Left kidney (tissue), 8 donors: Measurements from ENCODE around the gene IL20. TPM values are rescaled to one million over a fixed set of nuclear protein-coding genes. Genes with fewer than 3 reads are reported as not detected.
A peak's percentile ranks its signal among the peaks of the same experiment; 100 is the strongest.

Source experiments
- DNase-seq: peaks from one replicate; pipeline ENCODE4 v3.0.0-alpha.2; 2013
- long read RNA-seq, 8 donors: transcript quantifications; one replicate each; lab custom pipeline, GENCODE V29; 2026
- polyA plus RNA-seq: library from polyadenylated mRNA; unstranded; fragments of 120-200 nt; gene quantifications from one replicate; pipeline ENCODE4 v1.2.1, GENCODE V29; 2013; ENCODE audit not compliant: insufficient read length

IL20 gene
- polyA plus RNA-seq, result not detected
- long read RNA-seq, donor 1, result 0 reads
- long read RNA-seq, donor 2, result 0 reads
- long read RNA-seq, donor 3, result 0 reads
- long read RNA-seq, donor 4, result 0 reads
- long read RNA-seq, donor 5, result 0 reads
- long read RNA-seq, donor 6, result 0 reads
- long read RNA-seq, donor 7, result 0 reads
- long read RNA-seq, donor 8, result 0 reads

DNA sequence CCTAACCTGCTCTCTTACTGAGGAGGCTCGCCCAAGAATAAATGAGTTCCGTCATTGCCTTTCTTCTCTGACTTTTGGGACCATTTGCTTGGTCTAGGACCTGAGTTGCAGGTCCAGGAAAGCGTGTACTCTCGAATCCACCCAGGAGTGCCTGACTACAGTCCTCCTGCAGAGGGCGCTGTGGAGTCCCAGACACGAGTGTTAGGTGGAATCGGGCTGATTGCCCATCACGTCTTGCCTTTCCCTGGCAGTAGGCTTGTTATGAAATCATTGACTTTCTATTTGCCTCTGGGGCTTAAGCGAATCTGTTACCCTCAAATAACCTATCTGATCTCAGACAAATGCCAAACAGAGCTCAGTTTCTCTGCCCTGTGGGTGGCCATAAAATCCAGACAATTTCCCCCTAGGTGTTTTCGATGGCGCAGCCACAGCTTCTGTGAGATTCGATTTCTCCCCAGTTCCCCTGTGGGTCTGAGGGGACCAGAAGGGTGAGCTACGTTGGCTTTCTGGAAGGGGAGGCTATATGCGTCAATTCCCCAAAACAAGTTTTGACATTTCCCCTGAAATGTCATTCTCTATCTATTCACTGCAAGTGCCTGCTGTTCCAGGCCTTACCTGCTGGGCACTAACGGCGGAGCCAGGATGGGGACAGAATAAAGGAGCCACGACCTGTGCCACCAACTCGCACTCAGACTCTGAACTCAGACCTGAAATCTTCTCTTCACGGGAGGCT lies at the start of gene IL20:
Gene IL20, plus strand, starts transcription at position 685 of the 733 bp plus-strand sequence. CDS start 230 bp downstream, outside the sequence.
- peak; percentile 40 for DNase-seq

DNA sequence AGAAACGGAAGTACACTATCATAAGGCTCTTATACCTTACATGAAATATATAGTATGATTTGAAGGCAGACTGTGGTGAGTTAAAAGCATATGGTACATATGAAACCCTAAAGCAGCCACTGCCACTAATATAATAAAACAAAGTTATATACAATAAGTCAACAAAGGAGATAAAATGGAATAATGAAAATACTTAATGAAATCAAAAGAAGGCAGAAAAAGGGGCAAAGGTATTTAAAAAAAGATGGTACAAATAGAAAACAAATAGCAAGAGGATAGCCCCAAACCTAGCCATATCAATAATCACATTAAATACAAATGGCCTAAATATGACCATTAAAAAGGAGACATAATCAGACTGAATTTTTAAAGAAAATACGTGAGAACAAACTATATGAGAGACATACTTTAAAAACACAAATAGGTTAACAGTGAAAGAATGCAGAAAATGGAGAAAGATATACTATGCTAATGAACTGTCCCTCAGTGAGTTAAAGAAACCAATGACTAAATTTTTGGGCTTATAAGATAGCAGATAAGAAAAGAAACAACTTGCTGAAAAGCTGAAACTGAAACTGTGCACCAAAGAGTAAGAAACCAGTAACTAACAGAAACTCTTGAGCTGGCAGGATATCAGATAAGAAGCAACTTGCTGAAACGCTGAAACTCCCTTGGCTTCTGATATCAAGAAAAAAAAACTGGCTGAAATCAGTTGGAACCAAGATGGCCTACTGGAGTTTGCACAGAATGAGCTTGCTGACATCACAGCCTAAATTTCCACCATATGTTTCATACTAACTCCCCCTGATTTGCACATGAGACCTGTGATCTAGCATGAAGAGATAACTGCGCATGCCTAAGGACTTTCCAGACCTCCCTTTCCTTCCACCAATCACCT lies 48.8 kb upstream of the IL20 start:
- DNase-seq, result no peak

- DNase-seq, result no peak
Observed at GRCh38 chr1:206821493-206821892, 43.9 kb upstream of the IL20 start.

GRCh38 chr1:206823727-206824126 lies 41.7 kb upstream of the IL20 start:
- no peak for DNase-seq

DNA sequence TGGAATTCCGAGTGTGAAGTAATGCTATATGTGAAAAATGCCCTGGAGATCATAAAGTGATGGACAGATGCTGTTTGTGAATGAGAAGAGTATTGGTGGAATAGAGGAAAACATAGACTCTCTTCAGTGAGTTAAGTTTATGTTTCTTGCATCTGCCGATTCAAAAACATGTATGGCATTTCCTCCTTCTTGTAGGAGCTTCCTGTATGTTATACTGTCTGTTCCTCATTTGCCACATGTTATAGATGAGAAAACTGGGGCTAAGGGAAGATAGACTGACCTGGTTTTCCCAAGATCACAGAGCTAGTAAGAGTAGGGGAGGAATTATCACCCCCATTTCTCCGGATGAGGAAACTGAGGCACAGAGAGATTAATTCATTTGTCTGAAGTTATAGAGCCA lies 41.1 kb upstream of the IL20 start:
- DNase-seq, result no peak

- DNase-seq, result no peak
Observed at GRCh38 chr1:206826394-206826793, 39.0 kb upstream of the IL20 start.

GRCh38 chr1:206828061-206828460 lies 37.4 kb upstream of the IL20 start:
- DNase-seq, result no peak

- DNase-seq, result no peak
Observed at GRCh38 chr1:206828765-206829164, 36.7 kb upstream of the IL20 start.

GRCh38 chr1:206829282-206829681 lies 36.1 kb upstream of the IL20 start:
- DNase-seq, result no peak

DNA sequence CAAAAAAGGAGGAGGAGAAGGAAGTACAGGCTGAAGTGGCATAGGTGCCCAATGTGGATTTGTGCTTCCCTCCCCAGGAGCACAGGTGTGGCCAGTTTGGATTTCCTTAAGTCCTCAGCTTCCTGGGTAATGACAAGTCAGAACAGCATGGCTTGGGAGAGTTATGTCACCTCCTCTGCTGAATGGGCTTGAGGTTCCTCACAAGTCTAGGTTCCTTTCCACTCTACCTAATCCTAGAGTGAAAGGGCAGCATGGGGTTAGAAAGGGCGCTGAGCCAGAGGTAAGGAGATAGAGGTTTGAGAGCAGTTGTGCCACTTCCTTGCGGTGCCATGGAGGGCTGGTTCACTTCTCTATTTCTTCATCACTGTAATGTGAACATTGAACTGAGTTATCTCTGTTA lies 35.5 kb upstream of the IL20 start:
- DNase-seq, result no peak

DNA sequence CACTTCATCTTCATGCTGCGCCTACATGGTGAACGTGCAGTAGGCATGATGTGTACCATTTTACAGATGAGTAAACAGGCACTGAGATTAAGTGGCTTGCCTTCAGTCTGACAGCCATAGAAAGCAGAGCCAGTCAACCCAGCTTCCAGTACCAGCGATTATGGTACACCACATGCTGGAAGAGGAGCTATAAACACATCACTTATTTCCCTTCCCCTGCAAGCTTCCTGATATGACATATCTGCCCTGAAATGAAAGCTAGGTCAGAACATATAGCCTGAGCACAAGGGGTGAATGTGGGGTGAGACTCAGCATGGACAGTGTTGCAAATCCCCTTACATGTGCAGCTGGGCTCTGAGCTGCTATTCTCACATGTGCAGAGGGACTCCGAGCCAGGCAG lies 33.8 kb upstream of the IL20 start:
- DNase-seq, result no peak

GRCh38 chr1:206832352-206832880 lies 33.0 kb upstream of the IL20 start:
- no peak for DNase-seq

GRCh38 chr1:206833106-206833680 lies 32.2 kb upstream of the IL20 start:
- peak; percentile 41 for DNase-seq

DNA sequence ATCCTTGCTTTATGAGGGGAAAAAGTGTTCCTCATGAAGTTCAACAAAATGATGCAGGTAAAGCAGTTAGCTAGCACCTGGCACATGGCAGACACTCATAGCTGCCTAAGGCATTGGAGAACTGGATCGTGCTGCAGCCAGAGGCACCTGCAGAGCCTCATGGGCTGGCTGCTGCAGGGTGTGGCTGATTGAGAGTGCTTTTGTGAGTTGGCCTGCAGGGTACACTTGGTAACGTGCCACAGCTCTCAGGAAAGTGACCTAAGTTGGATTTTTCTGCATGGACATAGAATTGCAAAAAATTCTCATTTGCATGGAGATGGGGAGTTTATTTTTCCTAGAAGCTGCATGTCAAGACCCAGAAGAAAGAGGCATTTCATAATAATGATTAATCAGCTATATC lies 31.6 kb upstream of the IL20 start:
- no peak for DNase-seq

GRCh38 chr1:206834217-206834616 lies 31.2 kb upstream of the IL20 start:
- DNase-seq, result no peak

- no peak for DNase-seq
Observed at GRCh38 chr1:206834711-206835110, 30.7 kb upstream of the IL20 start.

DNA sequence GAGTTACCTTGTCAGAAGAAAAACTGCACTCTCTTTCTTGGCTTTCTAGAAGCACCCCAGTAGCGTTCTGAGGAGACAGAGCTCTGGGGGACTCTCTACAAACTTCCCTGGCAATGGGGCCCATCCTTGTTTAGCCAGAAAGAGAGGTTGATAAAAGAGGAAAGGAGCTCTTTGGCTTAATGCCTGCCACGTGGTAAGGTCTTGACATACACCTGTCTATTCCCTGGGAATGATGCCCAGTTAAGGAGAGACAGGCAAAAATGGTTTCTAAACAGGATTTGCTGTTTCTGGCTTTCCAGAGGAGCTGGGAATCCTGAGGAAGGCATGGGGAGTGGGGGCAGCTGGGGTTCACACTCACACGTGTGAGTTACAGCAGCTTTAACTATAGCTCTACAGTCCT lies 30.2 kb upstream of the IL20 start:
- DNase-seq, result no peak

- DNase-seq, result no peak
Observed at GRCh38 chr1:206836111-206836510, 29.3 kb upstream of the IL20 start.

DNA sequence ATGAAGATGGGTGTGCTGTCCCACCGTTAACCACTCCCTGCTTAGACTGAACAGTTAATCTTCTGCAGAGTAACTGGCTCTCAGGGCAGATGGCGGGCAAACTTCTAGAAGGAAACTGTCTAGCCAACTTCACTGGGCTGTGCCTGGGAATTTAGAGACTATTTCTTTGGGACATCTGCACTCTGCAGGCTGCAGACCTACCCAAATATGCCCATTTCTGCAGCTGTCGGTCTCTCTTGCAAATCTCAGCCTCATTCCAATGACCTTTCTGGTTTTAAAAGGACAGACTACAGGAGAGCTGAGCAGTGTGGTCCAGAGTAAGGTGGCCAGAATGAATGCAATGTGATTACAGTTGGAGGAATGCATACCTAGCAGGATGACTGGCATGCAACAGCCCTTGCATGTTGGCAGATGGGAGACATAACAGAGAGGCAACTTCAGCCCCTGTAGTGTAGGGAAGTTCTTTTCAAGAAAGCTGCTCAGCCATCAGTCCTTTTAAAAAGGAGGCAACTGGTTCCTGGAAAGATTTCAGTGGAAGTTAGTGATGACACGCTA lies 26.3 kb upstream of the IL20 start:
- DNase-seq, result no peak

DNA sequence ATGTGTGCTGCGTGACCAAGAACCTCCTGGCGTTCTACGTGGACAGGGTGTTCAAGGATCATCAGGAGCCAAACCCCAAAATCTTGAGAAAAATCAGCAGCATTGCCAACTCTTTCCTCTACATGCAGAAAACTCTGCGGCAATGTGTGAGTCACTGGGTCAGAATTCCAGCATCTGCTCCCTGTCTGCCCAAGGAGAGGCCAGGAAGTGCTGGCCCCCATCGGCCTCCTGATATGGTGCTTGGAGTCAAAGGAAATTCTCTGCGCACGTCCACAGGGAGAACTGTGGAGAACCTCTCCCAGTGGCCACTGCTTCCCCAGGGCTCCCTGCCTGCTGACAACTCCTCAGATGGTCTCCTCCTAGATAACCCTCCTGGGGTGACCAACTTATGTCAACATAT lies 25.6 kb upstream of the IL20 start:
- DNase-seq, result no peak

GRCh38 chr1:206841609-206842323 lies 23.7 kb upstream of the IL20 start:
- DNase-seq, result no peak
